Type B pancreatic cell (in vitro differentiated cells): ENCODE results near the gene SH2D1B. TPM values are rescaled to one million over a fixed set of nuclear protein-coding genes. Genes with fewer than 3 reads are reported as not detected.

Experiments
- DNase-seq: peaks from one replicate; pipeline ENCODE4 v3.0.0; 2021; ENCODE audit warnings: mixed read lengths; ENCODE audit not compliant: unreplicated experiment; ENCODE audit errors: extremely low spot score
- H3K27ac Mint-ChIP-seq: 2 replicates; pipeline ENCODE4 v1.8.0; 2021; ENCODE audit warnings: mild to moderate bottlenecking, mixed read lengths
- H3K27me3 Mint-ChIP-seq: 2 replicates; pipeline ENCODE4 v1.8.0; 2021; ENCODE audit warnings: mixed read lengths
- H3K36me3 Mint-ChIP-seq: 2 replicates; pipeline ENCODE4 v1.8.0; 2021; ENCODE audit warnings: mixed read lengths
- H3K4me1 Mint-ChIP-seq: one replicate; pipeline ENCODE4 v1.8.0; 2021; ENCODE audit warnings: mixed read lengths; ENCODE audit not compliant: unreplicated experiment
- H3K4me3 Mint-ChIP-seq: 2 replicates; pipeline ENCODE4 v1.8.0; 2021; ENCODE audit warnings: mild to moderate bottlenecking, mixed read lengths
- H3K9me3 Mint-ChIP-seq: 2 replicates; pipeline ENCODE4 v1.8.0; 2021; ENCODE audit warnings: mixed read lengths
- CTCF ChIP-seq: fragments of 200-600 bp; sonication (generic); conservative IDR thresholded peaks from 2 replicates; pipeline ENCODE4 v1.5.0; 2021; ENCODE audit warnings: antibody characterized with exemption, mild to moderate bottlenecking
- total RNA-seq: library from RNA; stranded (reverse); gene quantifications from 2 replicates; pipeline ENCODE4 v1.2.1, GENCODE V29; 2021; ENCODE audit warnings: low replicate concordance

The SH2D1B gene
- total RNA-seq, 1 donor from 2014 or later = not detected

DNA sequence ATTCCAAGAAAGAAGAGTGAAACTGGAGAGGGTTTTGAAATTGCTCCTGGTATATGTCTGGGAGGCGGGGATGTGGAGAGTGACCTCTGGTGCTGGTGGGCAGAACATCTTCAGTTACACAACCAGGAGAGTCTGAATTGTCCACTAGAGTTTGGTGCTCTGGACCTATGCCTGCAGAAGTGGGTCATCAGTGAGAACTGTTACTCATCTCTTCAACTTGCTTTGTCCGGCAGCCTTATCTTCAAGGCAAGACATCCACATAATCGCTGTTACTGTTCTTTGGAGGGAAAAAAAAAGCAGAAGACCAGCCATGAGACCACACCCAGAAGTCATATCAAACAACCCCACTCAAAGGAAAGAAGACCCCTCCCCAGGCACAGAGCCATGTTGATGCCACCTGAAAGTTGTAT, 14.9 kb downstream of the SH2D1B start:
- Mint-ChIP-seq H3K4me1 (peaks cover 29% of the 10 kb centered on the region), H3K27me3 (peaks cover 29% of the 10 kb centered on the region), H3K9me3 (no peaks in the 10 kb centered on the region), H3K36me3 (no peaks in the 10 kb centered on the region), H3K4me3 (no peak overlapping the region), H3K27ac (no peak overlapping the region)
- DNase-seq = no peak
- no peak for TF ChIP-seq CTCF

GRCh38 chr1:162396201-162396906, 15.6 kb downstream of the SH2D1B start:
- H3K36me3 Mint-ChIP-seq = no peaks in the 10 kb centered on the region
- H3K4me1 Mint-ChIP-seq = peaks cover 36% of the 10 kb centered on the region
- no peak overlapping the region for H3K4me3 Mint-ChIP-seq
- peak; percentile 20 for DNase-seq
- H3K27ac Mint-ChIP-seq = no peak overlapping the region
- peaks cover 29% of the 10 kb centered on the region for H3K27me3 Mint-ChIP-seq
- no peak for TF ChIP-seq CTCF
- no peaks in the 10 kb centered on the region for H3K9me3 Mint-ChIP-seq

GRCh38 chr1:162391790-162392563, 20.0 kb downstream of the SH2D1B start:
- DNase-seq = no peak
- peak; percentile 85 for TF ChIP-seq CTCF
- peaks cover 29% of the 10 kb centered on the region for H3K4me1 Mint-ChIP-seq
- H3K4me3 Mint-ChIP-seq = peak overlapping the region; percentile 5
- peaks cover 15% of the 10 kb centered on the region for H3K27me3 Mint-ChIP-seq
- no peaks in the 10 kb centered on the region for H3K9me3 Mint-ChIP-seq
- H3K36me3 Mint-ChIP-seq = no peaks in the 10 kb centered on the region
- peak overlapping the region; percentile 68 for H3K27ac Mint-ChIP-seq

DNA sequence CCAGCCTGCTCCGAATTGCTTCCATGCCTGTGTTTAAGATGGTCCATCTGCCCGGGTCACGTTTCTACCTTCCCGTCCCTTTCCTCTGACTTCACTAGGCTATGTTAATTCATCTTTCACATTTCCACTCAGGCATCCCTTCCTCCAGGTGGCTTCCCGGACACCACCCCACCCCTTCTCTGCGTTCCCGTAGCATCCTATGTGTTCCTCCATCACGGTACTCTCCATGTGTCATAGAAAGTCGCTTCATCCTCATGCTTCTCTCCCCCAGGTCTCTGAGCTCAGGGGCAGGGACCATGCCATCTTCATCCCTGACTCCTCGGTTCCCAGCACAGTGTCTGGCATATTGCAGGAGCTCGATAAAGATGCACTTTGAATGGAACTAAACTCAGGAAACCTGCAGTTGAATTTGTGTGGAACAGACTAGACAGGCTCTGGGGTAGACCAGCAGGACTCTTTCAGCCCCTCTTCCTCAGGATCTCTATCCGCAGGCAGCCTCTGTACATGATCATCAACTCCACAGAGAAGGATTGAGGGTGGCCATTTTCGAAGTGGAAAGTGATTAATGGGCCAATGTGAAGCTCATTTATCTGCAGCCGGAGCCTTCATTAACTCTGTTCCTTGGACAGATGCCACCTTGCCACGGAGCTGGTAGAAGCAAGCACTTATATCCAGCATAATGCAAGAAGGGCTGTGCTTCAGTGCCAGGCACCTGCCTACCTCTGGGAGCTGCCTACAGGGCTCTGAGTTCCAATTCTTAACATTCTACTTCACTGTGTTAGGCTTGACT, 21.3 kb downstream of the SH2D1B start:
- H3K27ac Mint-ChIP-seq = no peak overlapping the region
- no peak overlapping the region for H3K4me3 Mint-ChIP-seq
- peak; percentile 43 for DNase-seq
- H3K4me1 Mint-ChIP-seq = peaks cover 29% of the 10 kb centered on the region
- no peaks in the 10 kb centered on the region for H3K9me3 Mint-ChIP-seq
- no peaks in the 10 kb centered on the region for H3K36me3 Mint-ChIP-seq
- H3K27me3 Mint-ChIP-seq = peaks cover 3% of the 10 kb centered on the region
- no peak for TF ChIP-seq CTCF

DNA sequence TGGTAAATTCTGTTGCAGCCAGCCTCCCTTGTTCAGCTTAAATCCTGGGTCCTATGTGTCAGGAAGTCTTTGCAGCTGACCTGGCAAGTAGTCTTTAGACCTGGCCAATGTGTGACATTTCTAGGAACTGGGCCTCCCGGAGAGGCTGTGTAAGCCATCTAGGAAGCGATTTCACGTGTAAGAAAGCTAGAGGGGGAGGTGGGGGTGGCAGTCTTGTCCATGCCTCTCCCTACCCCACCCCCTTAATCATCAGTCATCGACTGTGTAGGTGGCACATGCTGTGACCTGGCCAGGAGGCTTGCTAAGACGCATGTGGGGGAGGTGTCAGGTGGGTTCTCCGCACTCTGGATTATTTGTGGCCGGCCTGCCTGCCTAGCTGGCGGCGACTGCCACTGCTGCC, 22.0 kb downstream of the SH2D1B start:
- Mint-ChIP-seq H3K27ac (no peak overlapping the region), H3K4me1 (peaks cover 34% of the 10 kb centered on the region)

More for the DNA sequence above, 22.0 kb downstream of the SH2D1B start:
- Mint-ChIP-seq H3K9me3 (no peaks in the 10 kb centered on the region), H3K36me3 (peaks cover 4% of the 10 kb centered on the region), H3K4me3 (no peak overlapping the region), H3K27me3 (peaks cover 3% of the 10 kb centered on the region)
- no peak for TF ChIP-seq CTCF
- DNase-seq = peak; percentile 52
